GM18873 (cell line): ENCODE data around the gene FAM222B.
A peak's percentile ranks its signal among the peaks of the same experiment; 100 is the strongest.
"Not testable (repeated sequence)": the region's sequence is repeated elsewhere in the genome, so short reads cannot be mapped to it uniquely, and the experiment has no call there.

Experiments
- ATAC-seq: cut with Tn5 transposase; IDR thresholded peaks from one replicate; pipeline ENCODE4 v1.9.1; 2021; ENCODE audit warnings: mild to moderate bottlenecking, moderate library complexity, moderate number of reproducible peaks; ENCODE audit not compliant: unreplicated experiment, low FRiP score

FAM222B gene

GRCh38 chr17:28846231-28846630, 3.6 kb upstream of the FAM222B start:
- no peak for ATAC-seq

GRCh38 chr17:28843816-28844148, 1.2 kb upstream of the FAM222B start:
- ATAC-seq = no peak

- no peak for ATAC-seq
Measured at GRCh38 chr17:28841901-28842281, 699 bp downstream of the FAM222B start.

- ATAC-seq = no peak
Measured at GRCh38 chr17:28839221-28839620, 3.4 kb downstream of the FAM222B start.

- ATAC-seq = not testable (repeated sequence)
Measured at GRCh38 chr17:28836541-28836940, 6.0 kb downstream of the FAM222B start.

GRCh38 chr17:28834420-28834819, 8.2 kb downstream of the FAM222B start:
- no peak for ATAC-seq

GRCh38 chr17:28828294-28829040, 14.1 kb downstream of the FAM222B start:
- ATAC-seq = no peak

GRCh38 chr17:28827672-28828071, 14.9 kb downstream of the FAM222B start:
- ATAC-seq = no peak

- no peak for ATAC-seq
Measured at GRCh38 chr17:28819582-28819981, 23.0 kb downstream of the FAM222B start.

GRCh38 chr17:28818819-28819221, 23.8 kb downstream of the FAM222B start:
- no peak for ATAC-seq

GRCh38 chr17:28816540-28816939, 26.1 kb downstream of the FAM222B start:
- no peak for ATAC-seq

- ATAC-seq = no peak
Measured at GRCh38 chr17:28812748-28813377, 29.7 kb downstream of the FAM222B start.

- ATAC-seq = peak; percentile 85
Measured at GRCh38 chr17:28812091-28812747, 30.4 kb downstream of the FAM222B start.

- ATAC-seq = peak; percentile 9
Measured at GRCh38 chr17:28811651-28812090, 30.9 kb downstream of the FAM222B start.

GRCh38 chr17:28810437-28810836, 32.2 kb downstream of the FAM222B start:
- ATAC-seq = no peak

GRCh38 chr17:28807925-28808634, 34.5 kb downstream of the FAM222B start:
- no peak for ATAC-seq

GRCh38 chr17:28796062-28796461, 46.5 kb downstream of the FAM222B start:
- no peak for ATAC-seq

GRCh38 chr17:28794846-28795441, 47.6 kb downstream of the FAM222B start:
- ATAC-seq = not testable (repeated sequence)

- no peak for ATAC-seq
Measured at GRCh38 chr17:28792877-28793661, 49.5 kb downstream of the FAM222B start.

GRCh38 chr17:28788100-28788499, 54.5 kb downstream of the FAM222B start:
- ATAC-seq = no peak
